Panc1 (cell line): Measurements from ENCODE around the gene PRRG4.

ENCODE experiments used
- POLR2AphosphoS5 ChIP-seq: IDR thresholded peaks from 2 replicates; pipeline ENCODE4 v1.6.1; 2012; ENCODE audit warnings: mild to moderate bottlenecking, low read depth, low read length, moderate library complexity
- REST ChIP-seq, 2 experiments: IDR thresholded peaks; 2 replicates each; pipeline ENCODE4 v1.6.1; 2011 to 2012; ENCODE audit warnings: low read depth in 2 of 2, control low read depth in 1 of 2, low read length in 1 of 2, mild to moderate bottlenecking in 1 of 2, moderate library complexity in 1 of 2; ENCODE audit not compliant: insufficient read depth in 1 of 2
- SIN3A ChIP-seq: IDR thresholded peaks from 2 replicates; pipeline ENCODE4 v1.6.1; 2012; ENCODE audit warnings: low read depth, mild to moderate bottlenecking, low read length, moderate library complexity, borderline replicate concordance; ENCODE audit not compliant: insufficient read depth
- TF ChIP-seq, protein P1 (sequence below): fragments of 450-650 bp; IDR thresholded peaks from 2 replicates; pipeline ENCODE4 v1.5.1; 2017; ENCODE audit warnings: mild to moderate bottlenecking

GRCh38 chr11:32840587-32840986 is 10.9 kb downstream of the PRRG4 start:
- TF ChIP-seq, protein P1, sequence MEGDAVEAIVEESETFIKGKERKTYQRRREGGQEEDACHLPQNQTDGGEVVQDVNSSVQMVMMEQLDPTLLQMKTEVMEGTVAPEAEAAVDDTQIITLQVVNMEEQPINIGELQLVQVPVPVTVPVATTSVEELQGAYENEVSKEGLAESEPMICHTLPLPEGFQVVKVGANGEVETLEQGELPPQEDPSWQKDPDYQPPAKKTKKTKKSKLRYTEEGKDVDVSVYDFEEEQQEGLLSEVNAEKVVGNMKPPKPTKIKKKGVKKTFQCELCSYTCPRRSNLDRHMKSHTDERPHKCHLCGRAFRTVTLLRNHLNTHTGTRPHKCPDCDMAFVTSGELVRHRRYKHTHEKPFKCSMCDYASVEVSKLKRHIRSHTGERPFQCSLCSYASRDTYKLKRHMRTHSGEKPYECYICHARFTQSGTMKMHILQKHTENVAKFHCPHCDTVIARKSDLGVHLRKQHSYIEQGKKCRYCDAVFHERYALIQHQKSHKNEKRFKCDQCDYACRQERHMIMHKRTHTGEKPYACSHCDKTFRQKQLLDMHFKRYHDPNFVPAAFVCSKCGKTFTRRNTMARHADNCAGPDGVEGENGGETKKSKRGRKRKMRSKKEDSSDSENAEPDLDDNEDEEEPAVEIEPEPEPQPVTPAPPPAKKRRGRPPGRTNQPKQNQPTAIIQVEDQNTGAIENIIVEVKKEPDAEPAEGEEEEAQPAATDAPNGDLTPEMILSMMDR, result no peak
- no peak for TF ChIP-seq REST (IDR thresholded peaks at IDR 0.05; ENCODE audit: insufficient read depth in 1 of 2, low read depth in 2 of 2, low read length in 1 of 2)
- no peak for TF ChIP-seq POLR2AphosphoS5
- no peak for TF ChIP-seq SIN3A
